Activated naive CD4-positive, alpha-beta T cell treated with anti-CD3 and anti-CD28 coated beads, Interleukin-2, amount 50 U/mL, for 72 hours (primary cell): Measurements from ENCODE around the gene THSD8. TPM values are rescaled to one million over a fixed set of nuclear protein-coding genes. Genes with fewer than 3 reads are reported as not detected.

Experiments
- ATAC-seq, 2 donors: fragments of 150-1000 bp; cut with Tn5 transposase; 2 replicates each; pipeline ENCODE4 v1.10.0; 2021; ENCODE audit warnings: mild to moderate bottlenecking in 2 of 2, moderate library complexity in 2 of 2
- DNase-seq, 2 donors: peaks; one replicate each; pipeline ENCODE4 v3.0.0; 2021 to 2022; ENCODE audit warnings: low spot score in 2 of 2
- H3K27ac Mint-ChIP-seq, 2 donors: one replicate each; pipeline ENCODE4 v1.8.0; 2022; ENCODE audit warnings: mild to moderate bottlenecking in 2 of 2, mixed read lengths in 2 of 2
- H3K36me3 Mint-ChIP-seq, 2 donors: one replicate each; pipeline ENCODE4 v1.8.0; 2022; ENCODE audit warnings: mixed read lengths in 2 of 2
- H3K9me3 Mint-ChIP-seq, 2 donors: one replicate each; pipeline ENCODE4 v1.8.0; 2022; ENCODE audit warnings: mixed read lengths in 2 of 2
- total RNA-seq, 2 donors: library from RNA; stranded (reverse); gene quantifications; one replicate each; pipeline ENCODE4 v1.2.3, GENCODE V29; 2022

THSD8 gene
- total RNA-seq, 2 donors from 2014 or later, result 39.4 to 42.7 TPM

- Mint-ChIP-seq H3K9me3 (no peaks in the 10 kb centered on the region), H3K36me3 (peaks cover 9 to 18% of the 10 kb centered on the region in 2 donors), H3K27ac (peak overlapping the region; percentile 11 to 91)
- DNase-seq (no peak), ATAC-seq (no peak)
Observed at GRCh38 chr19:12788042-12788681, 13.7 kb upstream of the THSD8 start.

DNA sequence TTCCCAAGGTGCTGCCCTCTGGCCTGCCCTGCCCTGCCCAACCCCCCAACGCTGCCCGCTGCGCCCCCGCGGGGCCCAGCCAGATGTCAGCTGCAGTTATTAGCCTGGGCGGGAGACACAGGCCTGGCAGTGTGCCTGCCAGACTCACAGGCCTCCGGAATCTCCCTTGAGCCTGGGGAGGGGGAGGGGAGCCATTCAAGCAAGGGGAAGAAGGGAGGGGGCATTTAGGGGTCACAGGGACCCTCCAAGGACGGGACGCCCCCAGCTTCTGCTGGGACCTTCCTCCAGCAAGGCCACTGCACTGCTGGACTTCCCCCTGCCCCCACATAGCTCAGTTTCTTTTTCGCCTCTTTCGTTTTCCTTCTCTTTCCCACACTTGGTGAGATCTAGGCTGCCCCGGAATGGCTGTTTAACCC is 13.2 kb upstream of the THSD8 start:
- H3K36me3 Mint-ChIP-seq, result peaks cover 12 to 21% of the 10 kb centered on the region in 2 donors
- DNase-seq, result no peak
- peak overlapping the region; percentile 91 to 95 for H3K27ac Mint-ChIP-seq
- ATAC-seq, result no peak
- H3K9me3 Mint-ChIP-seq, result no peaks in the 10 kb centered on the region

DNA sequence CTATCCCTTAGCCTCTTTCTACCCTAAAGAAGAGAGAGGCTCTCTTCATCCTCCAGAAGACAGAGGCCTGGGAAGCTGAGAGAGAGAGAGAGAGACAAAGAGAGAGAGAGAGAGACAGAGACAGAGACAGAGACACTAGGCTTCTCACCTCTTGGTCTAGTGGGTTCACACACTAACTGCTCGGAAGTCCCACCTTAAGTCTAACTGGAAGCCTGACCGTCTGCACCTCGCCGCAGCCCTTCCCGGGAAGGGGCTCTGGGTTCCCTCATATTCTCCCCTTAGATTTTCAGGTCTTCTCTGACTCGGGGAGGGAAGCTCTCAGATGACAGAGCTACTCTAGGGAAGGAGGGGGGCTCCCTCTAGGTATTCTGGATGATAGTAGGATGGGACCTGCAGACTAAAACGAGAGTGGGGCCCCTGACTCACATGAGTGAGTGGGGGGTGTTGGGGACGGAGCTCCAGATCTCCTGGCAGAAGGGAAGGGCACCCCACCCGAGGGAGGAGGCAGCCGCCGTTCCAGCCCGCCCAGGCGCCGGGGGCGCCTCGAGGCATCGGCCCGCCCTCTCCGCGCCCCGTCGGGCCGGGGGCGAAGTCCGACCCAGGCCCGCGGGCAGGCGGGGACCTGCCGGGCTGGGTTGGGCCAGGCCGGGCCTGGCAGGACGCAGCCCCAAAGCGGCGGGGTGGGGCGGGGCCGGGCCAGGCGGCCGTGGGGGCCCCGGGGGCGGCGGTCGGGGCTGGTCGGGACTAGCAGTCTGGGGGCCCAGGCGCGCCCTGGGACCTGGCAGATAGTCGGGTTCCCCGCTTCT is 12.6 kb upstream of the THSD8 start:
- Mint-ChIP-seq H3K9me3 (no peaks in the 10 kb centered on the region), H3K36me3 (peaks cover 16 to 21% of the 10 kb centered on the region in 2 donors), H3K27ac (peak overlapping the region; percentile 91 to 95)
- ATAC-seq, result no peak
- DNase-seq, result no peak

GRCh38 chr19:12789904-12790619 is 11.8 kb upstream of the THSD8 start:
- Mint-ChIP-seq H3K27ac (peak overlapping the region; percentile 98 to 100), H3K36me3 (peaks cover 21 to 22% of the 10 kb centered on the region in 2 donors), H3K9me3 (no peaks in the 10 kb centered on the region)
- ATAC-seq, result peak; percentile 56 to 59
- DNase-seq, result peak; percentile 98

DNA sequence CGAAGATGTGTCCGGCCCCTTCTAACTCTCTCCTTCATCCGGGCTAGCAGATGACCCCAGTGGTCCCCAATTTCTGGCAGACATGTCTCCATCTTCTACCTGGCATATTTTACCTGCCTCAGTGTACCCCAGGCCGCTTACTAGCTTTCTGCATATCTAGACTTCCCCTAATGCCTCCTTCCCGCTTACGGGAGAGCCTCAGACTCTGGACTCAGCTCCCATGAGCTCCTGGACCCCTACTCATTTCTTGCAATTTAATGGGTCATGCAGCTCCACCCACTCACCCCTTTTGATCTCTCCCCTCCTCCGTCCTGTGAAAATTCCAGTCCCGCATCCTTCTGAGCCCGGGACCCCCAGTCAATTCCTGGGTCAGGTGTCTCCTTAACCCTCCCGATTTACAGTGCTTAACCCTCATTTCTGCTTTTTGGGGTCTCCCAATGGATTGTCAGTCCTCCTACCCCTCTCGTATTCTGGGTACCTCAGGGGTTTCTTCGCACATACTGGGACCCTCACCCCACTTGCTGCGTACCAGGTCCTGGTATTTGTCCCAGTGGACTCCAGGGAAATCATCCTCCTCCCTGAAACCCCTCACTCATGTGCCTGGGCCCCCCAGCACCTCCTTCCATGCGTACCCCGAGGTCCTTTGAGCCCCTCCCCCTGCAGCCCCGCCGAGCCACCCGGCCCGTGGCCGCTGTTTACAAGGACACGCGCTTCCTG is 11.1 kb upstream of the THSD8 start:
- H3K9me3 Mint-ChIP-seq, result no peaks in the 10 kb centered on the region
- no peak for DNase-seq
- H3K27ac Mint-ChIP-seq, result peak overlapping the region; percentile 98 to 100
- H3K36me3 Mint-ChIP-seq, result peaks cover 21 to 22% of the 10 kb centered on the region in 2 donors
- no peak for ATAC-seq

DNA sequence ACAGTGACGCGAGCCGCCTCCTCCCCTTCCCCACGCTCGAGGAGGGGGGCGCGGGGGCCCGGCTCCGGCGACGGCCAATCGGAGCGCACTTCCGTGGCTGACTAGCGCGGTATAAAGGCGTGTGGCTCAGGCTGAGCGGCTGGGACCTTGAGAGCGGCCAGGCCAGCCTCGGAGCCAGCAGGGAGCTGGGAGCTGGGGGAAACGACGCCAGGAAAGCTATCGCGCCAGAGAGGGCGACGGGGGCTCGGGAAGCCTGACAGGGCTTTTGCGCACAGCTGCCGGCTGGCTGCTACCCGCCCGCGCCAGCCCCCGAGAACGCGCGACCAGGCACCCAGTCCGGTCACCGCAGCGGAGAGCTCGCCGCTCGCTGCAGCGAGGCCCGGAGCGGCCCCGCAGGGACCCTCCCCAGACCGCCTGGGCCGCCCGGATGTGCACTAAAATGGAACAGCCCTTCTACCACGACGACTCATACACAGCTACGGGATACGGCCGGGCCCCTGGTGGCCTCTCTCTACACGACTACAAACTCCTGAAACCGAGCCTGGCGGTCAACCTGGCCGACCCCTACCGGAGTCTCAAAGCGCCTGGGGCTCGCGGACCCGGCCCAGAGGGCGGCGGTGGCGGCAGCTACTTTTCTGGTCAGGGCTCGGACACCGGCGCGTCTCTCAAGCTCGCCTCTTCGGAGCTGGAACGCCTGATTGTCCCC is 10.4 kb upstream of the THSD8 start, which contains the start of gene JUNB:
Gene JUNB, plus strand, starts transcription at position 142 of the 706 bp plus-strand sequence. Its CDS starts 286 bp downstream, at position 428.
- ATAC-seq (peak; percentile 50 to 52), DNase-seq (peak; percentile 98 to 99)
- Mint-ChIP-seq H3K9me3 (no peaks in the 10 kb centered on the region), H3K27ac (peak within 1 kb of the TSS; percentile 99 to 100), H3K36me3 (peaks cover 21 to 22% of the 10 kb centered on the region in 2 donors)

DNA sequence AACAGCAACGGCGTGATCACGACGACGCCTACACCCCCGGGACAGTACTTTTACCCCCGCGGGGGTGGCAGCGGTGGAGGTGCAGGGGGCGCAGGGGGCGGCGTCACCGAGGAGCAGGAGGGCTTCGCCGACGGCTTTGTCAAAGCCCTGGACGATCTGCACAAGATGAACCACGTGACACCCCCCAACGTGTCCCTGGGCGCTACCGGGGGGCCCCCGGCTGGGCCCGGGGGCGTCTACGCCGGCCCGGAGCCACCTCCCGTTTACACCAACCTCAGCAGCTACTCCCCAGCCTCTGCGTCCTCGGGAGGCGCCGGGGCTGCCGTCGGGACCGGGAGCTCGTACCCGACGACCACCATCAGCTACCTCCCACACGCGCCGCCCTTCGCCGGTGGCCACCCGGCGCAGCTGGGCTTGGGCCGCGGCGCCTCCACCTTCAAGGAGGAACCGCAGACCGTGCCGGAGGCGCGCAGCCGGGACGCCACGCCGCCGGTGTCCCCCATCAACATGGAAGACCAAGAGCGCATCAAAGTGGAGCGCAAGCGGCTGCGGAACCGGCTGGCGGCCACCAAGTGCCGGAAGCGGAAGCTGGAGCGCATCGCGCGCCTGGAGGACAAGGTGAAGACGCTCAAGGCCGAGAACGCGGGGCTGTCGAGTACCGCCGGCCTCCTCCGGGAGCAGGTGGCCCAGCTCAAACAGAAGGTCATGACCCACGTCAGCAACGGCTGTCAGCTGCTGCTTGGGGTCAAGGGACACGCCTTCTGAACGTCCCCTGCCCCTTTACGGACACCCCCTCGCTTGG is 9.6 kb upstream of the THSD8 start:
- DNase-seq (peak; percentile 76 to 81), ATAC-seq (no peak)
- Mint-ChIP-seq H3K36me3 (peaks cover 21 to 22% of the 10 kb centered on the region in 2 donors), H3K27ac (peak overlapping the region; percentile 99 to 100), H3K9me3 (no peaks in the 10 kb centered on the region)

- DNase-seq, result no peak
- peak overlapping the region; percentile 99 to 100 for H3K27ac Mint-ChIP-seq
- no peak for ATAC-seq
- H3K36me3 Mint-ChIP-seq, result peaks cover 21 to 22% of the 10 kb centered on the region in 2 donors
- H3K9me3 Mint-ChIP-seq, result no peaks in the 10 kb centered on the region
Observed at GRCh38 chr19:12792853-12793289, 9.0 kb upstream of the THSD8 start.

DNA sequence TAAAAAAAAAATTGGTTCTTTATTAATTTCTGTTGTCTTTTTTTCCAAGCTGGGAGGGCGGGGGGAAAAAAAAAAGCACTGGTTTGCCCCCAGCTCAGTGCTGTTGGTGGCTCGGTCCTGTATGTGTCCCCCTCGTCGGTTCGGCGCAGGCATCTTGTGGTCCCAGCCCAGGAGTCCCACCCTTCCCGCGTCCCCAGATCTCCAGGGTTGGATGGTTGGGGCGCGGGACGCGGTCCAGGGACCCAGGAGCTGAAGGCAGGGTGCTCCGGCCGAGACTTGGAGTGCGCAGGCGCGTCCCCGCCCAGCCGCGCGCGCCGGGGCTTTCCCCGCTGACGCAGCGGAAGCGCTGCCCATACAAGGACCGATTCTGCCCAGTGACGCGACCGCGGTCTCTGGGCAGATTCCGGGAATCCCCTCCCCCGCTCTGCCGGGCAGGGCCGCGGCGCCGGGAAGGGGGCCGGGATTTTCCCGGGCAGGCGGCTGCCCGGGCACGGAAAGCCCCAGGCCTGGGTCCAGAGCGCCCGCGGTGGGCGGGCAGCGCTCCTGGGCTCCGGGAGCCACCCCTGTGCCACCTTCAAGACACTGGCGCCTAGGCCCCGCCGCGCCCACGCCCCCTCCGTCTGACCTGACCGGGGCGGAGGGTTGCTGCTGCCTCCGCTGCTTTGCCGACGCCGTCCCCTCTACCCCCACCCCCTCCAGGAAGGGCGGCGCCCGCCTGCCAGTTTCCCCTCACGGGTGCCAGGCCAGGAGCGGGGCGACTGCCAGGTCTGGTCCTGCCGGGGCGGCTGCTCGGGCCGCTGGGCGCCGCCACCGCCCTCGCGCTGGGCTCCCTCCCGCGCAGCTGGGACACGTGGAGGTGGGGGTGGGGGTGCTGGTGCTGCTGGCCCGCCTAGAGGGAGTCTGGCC is 8.3 kb upstream of the THSD8 start:
- H3K9me3 Mint-ChIP-seq, result no peaks in the 10 kb centered on the region
- peak overlapping the region; percentile 99 to 100 for H3K27ac Mint-ChIP-seq
- DNase-seq, result peak; percentile 92 to 98
- peak; percentile 38 to 48 for ATAC-seq
- H3K36me3 Mint-ChIP-seq, result peaks cover 21 to 22% of the 10 kb centered on the region in 2 donors

GRCh38 chr19:12794196-12794941 is 7.5 kb upstream of the THSD8 start:
- ATAC-seq (no peak), DNase-seq (no peak)
- Mint-ChIP-seq H3K27ac (peak overlapping the region; percentile 72 to 100), H3K9me3 (no peaks in the 10 kb centered on the region), H3K36me3 (peaks cover 21 to 22% of the 10 kb centered on the region in 2 donors)

GRCh38 chr19:12794971-12795381 is 6.9 kb upstream of the THSD8 start:
- H3K9me3 Mint-ChIP-seq, result no peaks in the 10 kb centered on the region
- H3K27ac Mint-ChIP-seq, result peak overlapping the region; percentile 72 to 100
- no peak for ATAC-seq
- H3K36me3 Mint-ChIP-seq, result peaks cover 21 to 27% of the 10 kb centered on the region in 2 donors
- no peak for DNase-seq

- Mint-ChIP-seq H3K27ac (peak overlapping the region; percentile 72 to 100), H3K36me3 (peaks cover 18 to 30% of the 10 kb centered on the region in 2 donors), H3K9me3 (no peaks in the 10 kb centered on the region)
- ATAC-seq (peak; percentile 8 to 11), DNase-seq (peak; percentile 78 to 79)
Observed at GRCh38 chr19:12796146-12797071, 5.5 kb upstream of the THSD8 start.
